SU-DHL-6 (cell line): ENCODE measurements around the gene ADPRHL1.
A peak's percentile ranks its signal among the peaks of the same experiment; 100 is the strongest.
"Not testable (repeated sequence)": the region's sequence is repeated elsewhere in the genome, so short reads cannot be mapped to it uniquely, and the experiment has no call there.

Experiments used
- H2AFZ ChIP-seq: fragments of 200-600 bp; sonication (generic); 2 replicates; pipeline ENCODE4 v1.6.1; 2014; ENCODE audit warnings: low read depth, mild to moderate bottlenecking, moderate library complexity, mixed read lengths, antibody characterized with exemption, low read length; ENCODE audit not compliant: severe bottlenecking
- H3F3A ChIP-seq: fragments of 200-600 bp; shearing (Covaris generic); 2 replicates; pipeline ENCODE4 v1.6.0; 2016; ENCODE audit warnings: antibody characterized with exemption, mild to moderate bottlenecking; ENCODE audit not compliant: insufficient read depth
- H3K27ac ChIP-seq: fragments of 200-600 bp; sonication (generic); 2 replicates; pipeline ENCODE4 v1.5.1; 2016; ENCODE audit warnings: low read depth, mild to moderate bottlenecking, low read length, moderate library complexity, mixed read lengths
- H3K27me3 ChIP-seq: fragments of 200-600 bp; sonication (generic), shearing (Covaris generic); 2 replicates; pipeline ENCODE4 v1.6.0; 2014; ENCODE audit warnings: mild to moderate bottlenecking, low read length
- H3K36me3 ChIP-seq: fragments of 200-600 bp; sonication (generic); 2 replicates; pipeline ENCODE4 v1.6.1; 2014; ENCODE audit warnings: mild to moderate bottlenecking, low read length, mixed read lengths
- H3K4me2 ChIP-seq: fragments of 300-600, 200-600 bp; shearing (Covaris generic), sonication (generic); 2 replicates; pipeline ENCODE4 v1.6.0; 2014; ENCODE audit warnings: low read length, low read depth, mild to moderate bottlenecking; ENCODE audit not compliant: poor library complexity, severe bottlenecking
- H3K4me3 ChIP-seq: fragments of 200-600 bp; sonication (generic); 2 replicates; pipeline ENCODE4 v1.5.1; 2014; ENCODE audit warnings: antibody characterized with exemption, low read length, mild to moderate bottlenecking, mixed read lengths; ENCODE audit not compliant: insufficient read depth, poor library complexity, severe bottlenecking
- H3K79me2 ChIP-seq: fragments of 200-600 bp; sonication (generic); 2 replicates; pipeline ENCODE4 v1.6.1; 2014; ENCODE audit warnings: mild to moderate bottlenecking, low read length, moderate library complexity; ENCODE audit not compliant: insufficient read depth
- H3K9ac ChIP-seq: fragments of 200-600 bp; sonication (generic); 2 replicates; pipeline ENCODE4 v1.7.0; 2014; ENCODE audit warnings: mild to moderate bottlenecking, low read length
- H3K9me2 ChIP-seq: fragments of 200-600 bp; sonication (generic); replicated peaks from 2 replicates; pipeline ENCODE4 v1.6.1; 2014; ENCODE audit warnings: low read length; ENCODE audit not compliant: insufficient read depth
- H3K9me3 ChIP-seq: fragments of 200-600 bp; sonication (generic); 2 replicates; pipeline ENCODE4 v1.6.1; 2014; ENCODE audit warnings: low read length, mixed read lengths; ENCODE audit not compliant: insufficient read depth
- H4K20me1 ChIP-seq: fragments of 200-600 bp; sonication (generic); 2 replicates; pipeline ENCODE4 v1.6.1; 2014; ENCODE audit warnings: low read depth, mild to moderate bottlenecking, antibody characterized with exemption, low read length, moderate library complexity, mixed read lengths
- CTCF ChIP-seq: fragments of 200-600 bp; sonication (generic); IDR thresholded peaks from one replicate; pipeline ENCODE4 v1.5.1; 2017; ENCODE audit warnings: antibody characterized with exemption, mild to moderate bottlenecking, low read length, moderate library complexity; ENCODE audit not compliant: insufficient read depth, poor library complexity, severe bottlenecking
- EZH2phosphoT487 ChIP-seq: fragments of 200-600 bp; sonication (generic), shearing (Covaris generic); conservative IDR thresholded peaks from 2 replicates; pipeline ENCODE4 v1.6.1; 2018; ENCODE audit warnings: mild to moderate bottlenecking, antibody characterized with exemption, low read length, moderate library complexity, mixed read lengths

Gene ADPRHL1

GRCh38 chr13:113451951-113452421, 1.3 kb downstream of the ADPRHL1 start:
- no peak overlapping the region for H2AFZ ChIP-seq
- no peak overlapping the region for H3K4me3 ChIP-seq
- H3K79me2 ChIP-seq = peaks cover 8% of the 10 kb centered on the region; the same call in 1 of the 2 replicates
- no peaks in the 10 kb centered on the region for H3K9me2 ChIP-seq
- no peaks in the 10 kb centered on the region for H4K20me1 ChIP-seq
- no peak overlapping the region for H3K9ac ChIP-seq
- H3K9me3 ChIP-seq = no peaks in the 10 kb centered on the region
- peaks cover 19% of the 10 kb centered on the region for H3F3A ChIP-seq
- no peak overlapping the region for H3K4me2 ChIP-seq
- H3K36me3 ChIP-seq = 0 out of 2 replicates have a peak, but pooled peaks cover 3% of the 10 kb centered on the region
- H3K27ac ChIP-seq = no peak overlapping the region
- no peak for TF ChIP-seq CTCF
- TF ChIP-seq EZH2phosphoT487 = no peak
- no peaks in the 10 kb centered on the region for H3K27me3 ChIP-seq

- not testable (repeated sequence) for H3K79me2 ChIP-seq, H3K4me3 ChIP-seq, H4K20me1 ChIP-seq, H2AFZ ChIP-seq, H3K9me2 ChIP-seq, H3K27me3 ChIP-seq, H3K36me3 ChIP-seq, H3K9me3 ChIP-seq
- H3F3A ChIP-seq = peaks cover 19% of the 10 kb centered on the region
- TF ChIP-seq CTCF = peak; percentile 20
- peak overlapping the region; percentile 86 for H3K4me2 ChIP-seq
- peak overlapping the region; percentile 76; the same call in 1 of the 2 replicates for H3K9ac ChIP-seq
- H3K27ac ChIP-seq = peak overlapping the region; percentile 89
These were observed 2.2 kb downstream of the ADPRHL1 start for GRCh38 chr13:113450861-113451620.

- not testable (repeated sequence) for H2AFZ ChIP-seq, H3K9me3 ChIP-seq, H3K36me3 ChIP-seq, H3K27me3 ChIP-seq, H3K79me2 ChIP-seq, H3K9me2 ChIP-seq, H4K20me1 ChIP-seq
- Histone ChIP-seq H3K9ac (peak overlapping the region; percentile 76), H3K4me2 (peak overlapping the region; percentile 86), H3K27ac (peak overlapping the region; percentile 89), H3F3A (peaks cover 19% of the 10 kb centered on the region), H3K4me3 (peak overlapping the region; percentile 52)
These were observed 2.9 kb downstream of the ADPRHL1 start for GRCh38 chr13:113450348-113450744.

GRCh38 chr13:113449693-113450347, 3.5 kb downstream of the ADPRHL1 start:
- Histone ChIP-seq H3K79me2 (peaks cover 8% of the 10 kb centered on the region; the same call in 1 of the 2 replicates), H3K27ac (peak overlapping the region; percentile 89), H3F3A (peaks cover 19% of the 10 kb centered on the region), H3K9ac (peak overlapping the region; percentile 76), H4K20me1 (no peaks in the 10 kb centered on the region), H3K9me2 (no peaks in the 10 kb centered on the region), H3K9me3 (no peaks in the 10 kb centered on the region), H3K4me2 (peak overlapping the region; percentile 86), H3K27me3 (no peaks in the 10 kb centered on the region), H3K36me3 (0 out of 2 replicates have a peak, but pooled peaks cover 3% of the 10 kb centered on the region), H2AFZ (no peak overlapping the region), H3K4me3 (peak overlapping the region; percentile 52)
- no peak for TF ChIP-seq CTCF
- TF ChIP-seq EZH2phosphoT487 = no peak
